CD4-positive, alpha-beta T cell treated with Interleukin-2 at 100 ng/mL for 4 hours (primary cell): ENCODE results near the gene DIS3.
A peak's percentile ranks its signal among the peaks of the same experiment; 100 is the strongest.
"Not testable (repeated sequence)": the region's sequence is repeated elsewhere in the genome, so short reads cannot be mapped to it uniquely, and the experiment has no call there.

Source experiments
- DNase-seq: peaks from one replicate; pipeline ENCODE4 v3.0.0-alpha.2; 2020; ENCODE audit warnings: low spot score

DIS3 gene

GRCh38 chr13:72781451-72782439 is at the start of gene DIS3, which contains the start of gene PIBF1:
DIS3 (minus strand) TSS chr13:72781900; CDS start chr13:72781832, 68 bp downstream.
PIBF1 (plus strand) TSS chr13:72782133; CDS start chr13:72783470, 1,337 bp downstream.
- peak; percentile 95 for DNase-seq

DNA sequence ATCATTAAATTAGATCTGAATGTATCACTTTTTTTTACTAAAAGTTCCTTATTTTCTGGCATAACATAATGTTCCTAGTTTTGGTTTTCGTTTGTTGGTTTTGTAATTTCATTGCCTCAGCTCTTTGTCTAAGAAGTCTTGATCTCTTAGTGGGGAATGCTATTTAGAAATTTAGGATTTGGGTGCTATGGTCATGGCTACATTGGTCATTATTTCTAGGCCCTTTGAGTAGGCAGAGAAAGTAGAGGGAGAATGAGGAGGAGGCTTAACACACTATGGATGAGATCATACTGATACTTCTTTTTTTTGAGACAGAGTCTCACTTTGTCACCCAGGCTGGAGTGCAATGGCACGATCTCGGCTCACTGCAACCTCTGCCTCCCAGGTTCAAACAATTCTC is 42.0 kb upstream of the DIS3 start:
- no peak for DNase-seq

- DNase-seq, result no peak
Measured at GRCh38 chr13:72823081-72823480, 41.4 kb upstream of the DIS3 start.

DNA sequence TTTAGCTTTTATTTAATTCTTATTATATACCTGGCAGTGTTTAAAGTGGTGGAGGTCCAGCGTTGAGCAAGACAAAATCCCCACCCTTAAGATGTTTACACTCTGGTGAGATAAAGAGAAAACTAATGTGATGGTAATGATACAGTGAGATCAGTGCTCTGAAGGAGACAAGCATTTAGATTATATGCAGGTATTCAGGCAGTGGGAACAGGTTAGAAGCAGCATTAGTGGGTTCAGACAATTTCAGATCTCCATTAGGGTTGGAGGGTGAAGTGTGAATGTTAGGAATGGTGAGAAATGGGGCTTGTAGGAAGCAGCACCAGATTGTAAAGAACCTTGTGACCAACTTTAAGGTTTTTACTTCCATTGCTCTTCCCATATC is 39.2 kb upstream of the DIS3 start:
- no peak for DNase-seq

DNA sequence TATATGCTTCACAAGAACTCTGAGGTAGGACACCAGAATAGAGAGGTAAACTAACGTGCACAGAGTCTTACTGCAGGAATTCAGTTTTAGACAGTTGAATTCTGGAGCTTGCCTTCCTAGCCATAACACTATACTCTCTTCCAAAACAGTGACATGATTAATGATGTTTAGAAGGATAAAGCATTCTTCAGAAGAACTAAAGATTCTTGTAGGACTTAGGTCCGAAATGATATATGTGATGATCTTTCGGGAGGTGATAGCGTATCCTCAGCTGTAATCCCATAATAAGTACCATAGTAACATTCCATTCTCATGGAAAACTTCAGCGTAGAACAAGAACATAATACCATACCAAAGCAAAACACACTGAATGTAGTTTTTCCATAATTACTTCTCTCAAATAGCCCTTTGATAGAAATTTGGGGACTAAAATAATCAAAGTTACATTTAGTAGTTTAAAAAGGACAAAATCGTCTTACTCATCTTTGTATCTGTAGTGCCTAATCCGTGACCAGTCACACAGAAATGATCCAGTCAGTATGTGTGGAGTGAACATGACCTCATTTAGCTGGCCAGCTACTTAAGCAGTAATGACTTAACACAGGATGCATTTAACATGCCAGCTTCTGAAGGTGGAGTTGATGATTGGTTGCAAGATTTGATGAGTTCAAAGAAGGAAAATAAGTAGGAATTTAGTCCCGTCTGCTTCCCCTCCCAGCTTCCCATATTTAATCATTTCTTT is 38.6 kb upstream of the DIS3 start:
- no peak for DNase-seq

- peak; percentile 10 for DNase-seq
Measured at GRCh38 chr13:72808917-72809500, 27.3 kb upstream of the DIS3 start.

DNA sequence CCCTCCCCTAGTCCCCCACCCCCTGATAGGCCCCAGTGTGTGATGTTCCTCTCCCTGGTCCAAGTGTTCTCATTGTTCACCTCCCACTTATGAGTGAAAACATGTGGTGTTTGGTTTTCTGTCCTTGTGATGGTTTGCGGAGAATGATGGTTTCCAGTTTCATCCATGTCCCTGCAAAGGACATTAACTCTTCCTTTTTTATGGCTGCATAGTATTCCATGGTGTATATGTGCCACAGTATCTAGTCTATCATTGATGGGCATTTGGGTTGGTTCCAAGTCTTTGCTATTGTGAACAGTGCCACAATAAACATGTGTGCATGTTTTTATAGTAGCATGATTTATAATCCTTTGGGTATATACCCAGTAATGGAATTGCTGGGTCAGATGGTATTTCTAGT is 24.8 kb upstream of the DIS3 start:
- not testable (repeated sequence) for DNase-seq

DNA sequence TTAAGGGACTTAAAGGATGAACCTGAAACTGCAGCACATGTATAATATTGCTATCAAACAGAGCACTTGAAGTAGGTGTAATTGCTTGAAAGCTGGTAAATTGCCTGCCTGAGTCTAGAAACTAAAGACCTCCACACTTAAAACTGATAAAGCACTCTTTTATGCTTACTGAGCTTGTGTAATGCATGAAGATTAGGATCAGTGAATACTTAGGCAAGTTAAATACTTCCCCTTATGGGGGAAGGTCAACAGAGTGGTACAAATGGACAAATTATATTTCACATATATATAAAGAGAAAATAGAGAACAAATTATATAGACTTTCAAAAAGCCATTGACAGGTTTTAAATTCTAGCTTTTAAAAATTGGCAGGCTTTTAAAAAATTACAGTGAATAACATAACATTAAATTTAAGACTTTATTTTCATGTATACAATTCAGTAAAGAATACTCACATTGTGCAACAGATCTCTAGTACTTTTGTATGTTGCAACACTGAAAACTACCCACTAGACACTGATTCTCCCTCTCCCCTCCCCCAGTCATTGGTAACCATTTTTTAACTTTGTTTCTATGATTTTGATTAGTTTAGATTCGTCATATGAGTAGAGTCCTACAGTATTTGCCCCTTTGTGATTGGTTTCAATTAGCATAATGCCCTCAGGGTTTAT is 24.1 kb upstream of the DIS3 start:
- DNase-seq, result no peak

DNA sequence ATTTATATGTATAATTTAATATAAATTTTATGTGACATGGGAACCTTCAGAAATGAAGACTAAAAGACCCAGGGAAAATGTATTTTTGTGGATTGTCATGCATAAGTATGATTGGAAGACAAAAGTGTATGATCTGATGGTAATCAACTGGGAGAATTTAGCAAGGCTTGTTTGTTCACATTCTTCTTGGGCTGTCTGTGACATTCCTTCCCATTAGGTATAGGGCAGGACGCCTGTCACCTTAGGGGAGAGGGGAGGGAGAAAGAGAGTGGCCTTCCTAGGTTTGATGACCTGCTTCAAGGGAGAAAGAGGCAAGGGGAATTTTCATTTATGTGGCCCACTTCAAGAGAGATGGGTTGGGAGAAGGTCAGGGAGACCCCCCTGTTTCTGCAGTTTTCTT is 22.6 kb upstream of the DIS3 start:
- no peak for DNase-seq

DNA sequence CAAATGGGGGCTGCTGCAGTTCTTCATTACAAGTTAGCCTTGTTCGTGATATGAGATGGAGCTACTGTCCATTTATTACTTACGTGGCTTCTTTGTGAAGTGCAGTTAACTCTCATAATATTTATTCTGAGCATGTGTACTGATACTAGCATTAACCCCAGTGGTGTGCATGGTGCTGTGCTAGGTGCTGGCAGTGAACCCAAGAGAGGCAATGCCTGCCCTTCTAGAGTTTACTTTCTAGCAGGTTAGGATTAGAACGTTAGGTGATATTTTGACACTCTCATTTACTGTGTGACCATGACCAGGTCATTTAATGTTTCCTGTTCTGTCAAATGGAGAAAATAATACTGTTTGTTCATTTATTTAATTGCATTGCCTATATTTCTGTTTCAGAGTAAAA is 17.1 kb upstream of the DIS3 start:
- DNase-seq, result no peak

DNA sequence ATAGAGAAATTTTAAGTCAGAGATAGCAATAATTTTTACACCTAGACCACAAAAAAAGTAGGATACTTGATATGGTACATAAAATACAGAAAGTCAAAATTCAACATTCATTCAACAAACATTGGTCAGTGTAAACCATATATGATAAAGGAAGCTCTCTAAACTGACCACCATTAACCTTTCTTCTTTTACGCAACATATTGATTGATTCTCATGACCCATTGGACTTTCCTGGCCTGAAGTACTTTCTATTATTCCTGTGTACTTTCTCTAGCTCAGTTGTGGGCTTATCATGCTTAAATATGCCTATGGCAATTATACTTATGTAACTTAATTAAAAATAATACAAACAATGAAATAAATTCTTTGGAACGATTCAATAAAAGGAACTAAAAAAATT is 10.9 kb upstream of the DIS3 start:
- DNase-seq, result no peak

DNA sequence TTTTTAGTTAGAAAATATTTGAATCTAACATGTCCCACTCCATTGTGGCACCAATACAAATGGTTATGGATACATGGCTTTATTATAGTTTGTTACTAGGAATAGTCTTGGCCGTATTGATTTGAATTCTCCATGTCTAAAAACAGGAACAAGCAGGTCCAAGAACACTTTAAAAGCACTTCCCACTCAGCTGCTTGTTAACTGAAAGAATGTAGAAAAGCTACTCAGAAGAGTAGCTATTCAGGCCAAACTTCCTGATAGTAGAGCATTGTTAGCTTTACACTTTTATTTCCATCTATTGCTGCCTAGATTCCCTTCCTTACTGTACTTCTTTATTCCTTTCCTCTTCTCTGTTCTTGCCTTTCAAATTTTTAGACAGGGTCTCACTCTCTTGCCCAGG is 7.1 kb upstream of the DIS3 start:
- no peak for DNase-seq

- DNase-seq, result not testable (repeated sequence)
Measured at GRCh38 chr13:72784679-72785078, 3.0 kb upstream of the DIS3 start.

GRCh38 chr13:72782717-72783116 is 1.0 kb upstream of the DIS3 start:
- DNase-seq, result peak; percentile 6

GRCh38 chr13:72774019-72774418 is 7.7 kb downstream of the DIS3 start:
- DNase-seq, result no peak

DNA sequence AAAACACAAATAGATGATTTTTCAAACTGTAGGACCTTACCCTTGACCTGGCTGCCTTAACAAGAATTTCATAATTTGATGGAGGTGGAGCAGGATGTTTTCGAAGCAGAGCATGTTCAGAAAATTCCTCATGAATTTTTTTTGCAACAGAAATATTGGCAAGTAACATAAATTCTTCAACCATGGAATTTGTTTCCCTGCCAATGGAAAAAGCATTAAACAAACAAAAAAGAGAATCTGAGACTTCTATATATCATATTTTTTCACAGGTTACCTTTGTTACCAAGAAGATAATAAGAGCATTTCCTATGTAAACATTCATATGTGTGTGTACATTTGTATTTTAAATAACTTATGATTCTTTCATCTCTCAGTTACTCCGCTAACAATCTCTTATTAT is 18.3 kb downstream of the DIS3 start:
- no peak for DNase-seq

GRCh38 chr13:72760189-72760588 is 21.5 kb downstream of the DIS3 start:
- no peak for DNase-seq

DNA sequence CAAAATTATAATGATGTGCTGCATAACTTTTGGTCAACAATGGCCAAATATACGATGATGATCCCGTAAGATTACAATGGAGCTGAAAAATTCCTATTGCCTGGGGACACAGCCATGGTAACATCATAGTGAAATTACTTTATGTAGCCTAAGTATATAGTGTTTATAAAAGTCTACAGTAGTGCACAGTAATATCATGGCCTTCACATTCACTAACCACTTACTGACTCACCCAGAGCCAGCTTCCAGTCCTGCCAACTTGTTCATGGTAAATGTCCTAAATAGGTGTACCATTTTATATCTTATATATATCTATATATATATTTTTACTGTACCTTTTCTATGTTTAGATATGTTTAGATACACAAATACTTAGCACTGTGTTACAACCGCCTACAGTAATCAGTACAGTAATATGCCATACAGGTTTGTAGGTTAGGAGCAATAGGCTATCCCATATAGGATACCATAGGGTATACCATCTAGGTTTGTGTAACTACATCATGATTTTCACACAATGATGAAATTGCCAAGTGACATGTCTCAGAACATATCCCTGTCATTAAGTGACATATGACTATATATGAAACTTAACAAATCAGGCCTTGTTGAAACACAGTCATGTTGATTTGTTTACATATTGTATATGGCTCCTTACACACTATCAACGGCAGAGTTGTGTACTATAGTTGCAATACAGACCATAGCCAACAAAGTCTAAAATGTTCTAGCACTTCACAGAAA is 23.7 kb downstream of the DIS3 start:
- DNase-seq, result no peak

GRCh38 chr13:72754111-72754510 is 27.6 kb downstream of the DIS3 start:
- no peak for DNase-seq

GRCh38 chr13:72751220-72751619 is 30.5 kb downstream of the DIS3 start:
- no peak for DNase-seq

DNA sequence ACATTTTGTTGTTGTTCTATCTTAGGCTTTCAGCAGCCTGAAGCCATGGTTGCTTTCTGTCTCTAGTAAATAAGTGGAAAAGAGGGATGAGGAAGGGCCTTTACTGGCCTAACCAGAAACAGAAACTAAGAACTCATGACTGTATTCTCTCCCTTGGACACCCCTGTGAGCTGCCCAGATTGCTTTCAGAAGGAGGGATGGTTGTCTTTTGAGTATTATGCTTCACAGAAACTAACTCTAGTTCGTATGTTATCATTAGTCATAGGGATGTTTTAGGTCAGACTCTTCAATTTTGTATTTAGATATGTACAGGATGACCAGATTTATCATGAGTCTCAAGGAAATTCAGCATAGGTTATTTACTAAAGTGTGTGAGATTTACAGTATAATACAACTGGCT is 36.4 kb downstream of the DIS3 start:
- no peak for DNase-seq
